ENCODE measurements around the gene SEPTIN2.
"Not testable (repeated sequence)": the region's sequence is repeated elsewhere in the genome, so short reads cannot be mapped to it uniquely, and the experiment has no call there.

SEPTIN2 gene

DNA sequence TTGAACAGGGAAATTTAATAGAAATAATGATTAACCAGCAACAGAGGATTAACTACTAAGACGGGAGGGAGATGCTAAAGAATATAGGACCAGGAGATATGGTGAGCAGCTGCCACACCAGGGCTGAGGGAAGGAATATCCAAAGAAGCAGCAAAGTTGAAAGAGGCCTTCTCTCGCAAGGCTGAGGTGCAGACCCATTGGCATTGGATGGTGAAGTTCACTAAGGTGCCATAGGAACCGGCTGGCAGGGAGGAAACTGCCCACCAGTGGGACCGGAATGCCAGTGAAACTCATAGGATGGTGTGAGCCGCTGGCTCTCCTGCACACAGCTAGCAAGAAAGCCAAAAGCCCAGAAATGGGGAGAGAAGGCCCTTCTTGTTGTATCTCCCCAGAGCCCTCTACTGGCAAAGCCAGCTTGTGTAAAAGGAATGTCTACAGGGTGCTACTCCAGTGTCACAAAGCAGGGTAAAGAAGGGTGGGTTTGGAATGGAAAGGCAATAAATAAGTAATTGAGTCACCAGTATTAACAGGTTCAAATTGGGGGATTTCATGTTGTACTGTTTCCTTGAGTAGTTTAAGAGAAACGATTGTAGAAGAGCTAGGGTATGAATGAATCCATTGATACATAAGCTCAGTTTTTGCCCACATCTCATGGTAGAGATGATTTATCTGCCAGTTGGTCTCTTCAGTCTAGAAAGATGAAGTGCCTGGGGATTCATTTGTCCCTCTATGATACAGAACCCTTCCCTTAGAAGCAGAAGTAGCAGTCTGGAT lies 76.4 kb downstream of the SEPTIN2 start:
- DNase-seq (ENCODE audit: low spot score in 2 of 2) (no peak), ATAC-seq (replicated peaks; ENCODE audit: extremely low read depth, poor library complexity, severe bottlenecking) (no peak)
- Mint-ChIP-seq H3K4me1 (no peaks in the 10 kb centered on the region), H3K36me3 (ENCODE audit: insufficient read depth) (peaks cover 6% of the 10 kb centered on the region), H3K27me3 (no peaks in the 10 kb centered on the region), H3K9me3 (no peaks in the 10 kb centered on the region), H3K4me3 (no peak overlapping the region), H3K27ac (ENCODE audit: low read depth) (no peak overlapping the region)

- not testable (repeated sequence) for ATAC-seq (replicated peaks; ENCODE audit: extremely low read depth, poor library complexity, severe bottlenecking); H3K27me3 Mint-ChIP-seq; H3K9me3 Mint-ChIP-seq; H3K4me3 Mint-ChIP-seq; H3K36me3 Mint-ChIP-seq (ENCODE audit: insufficient read depth); DNase-seq (ENCODE audit: low spot score in 2 of 2); H3K27ac Mint-ChIP-seq (ENCODE audit: low read depth); H3K4me1 Mint-ChIP-seq
These were observed 77.0 kb downstream of the SEPTIN2 start for GRCh38 chr2:241392753-241393152.

GRCh38 chr2:241393524-241394196 lies 77.9 kb downstream of the SEPTIN2 start:
- DNase-seq (ENCODE audit: low spot score in 2 of 2) (no peak), ATAC-seq (replicated peaks; ENCODE audit: extremely low read depth, poor library complexity, severe bottlenecking) (no peak)
- Mint-ChIP-seq H3K9me3 (no peaks in the 10 kb centered on the region), H3K4me3 (no peak overlapping the region), H3K27ac (ENCODE audit: low read depth) (no peak overlapping the region), H3K27me3 (no peaks in the 10 kb centered on the region), H3K4me1 (no peaks in the 10 kb centered on the region), H3K36me3 (ENCODE audit: insufficient read depth) (peaks cover 6% of the 10 kb centered on the region)

DNA sequence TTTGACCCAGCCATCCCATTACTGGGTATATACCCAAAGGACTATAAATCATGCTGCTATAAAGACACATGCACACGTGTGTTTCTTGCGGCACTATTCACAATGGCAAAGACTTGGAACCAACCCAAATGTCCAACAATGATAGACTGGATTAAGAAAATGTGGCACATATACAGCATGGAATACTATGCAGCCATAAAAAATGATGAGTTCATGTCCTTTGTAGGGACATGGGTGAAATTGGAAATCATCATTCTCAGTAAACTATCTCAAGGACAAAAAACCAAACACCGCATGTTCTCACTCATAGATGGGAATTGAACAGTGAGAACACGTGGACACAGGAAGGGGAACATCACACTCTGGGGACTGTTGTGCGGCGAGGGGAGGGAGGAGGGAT lies 81.1 kb downstream of the SEPTIN2 start:
- H3K9me3 Mint-ChIP-seq: not testable (repeated sequence)

GRCh38 chr2:241399941-241400922 lies 84.5 kb downstream of the SEPTIN2 start:
- peaks cover 10% of the 10 kb centered on the region for H3K36me3 Mint-ChIP-seq (ENCODE audit: insufficient read depth)
- H3K27me3 Mint-ChIP-seq: no peaks in the 10 kb centered on the region
- H3K4me3 Mint-ChIP-seq: no peak overlapping the region
- no peaks in the 10 kb centered on the region for H3K9me3 Mint-ChIP-seq
- no peak for DNase-seq (ENCODE audit: low spot score in 2 of 2)
- no peak for ATAC-seq (replicated peaks; ENCODE audit: extremely low read depth, poor library complexity, severe bottlenecking)
- no peaks in the 10 kb centered on the region for H3K4me1 Mint-ChIP-seq
- H3K27ac Mint-ChIP-seq (ENCODE audit: low read depth): no peak overlapping the region

More for the DNA sequence above, 81.1 kb downstream of the SEPTIN2 start:
- H3K4me1 Mint-ChIP-seq; H3K4me3 Mint-ChIP-seq; DNase-seq (ENCODE audit: low spot score in 2 of 2); H3K36me3 Mint-ChIP-seq (ENCODE audit: insufficient read depth); ATAC-seq (replicated peaks; ENCODE audit: extremely low read depth, poor library complexity, severe bottlenecking); H3K27me3 Mint-ChIP-seq; H3K27ac Mint-ChIP-seq (ENCODE audit: low read depth): not testable (repeated sequence)
